GM13976 (cell line): ENCODE measurements around the gene GRAMD2A.

Source experiments
- DNase-seq: peaks from one replicate; pipeline ENCODE4 v3.0.0; 2012; ENCODE audit warnings: low spot score
- in situ Hi-C: fragments of 300-500 bp; cut with MboI; formaldehyde crosslinking; loops from one replicate; pipeline ENCODE4 v1.12.0; 2022; ENCODE audit warnings: low sequenced_read_pairs, mixed read lengths, inconsistent platforms; ENCODE audit not compliant: unreplicated experiment
- TF ChIP-seq, protein P1 (sequence below): IDR thresholded peaks from 2 replicates; pipeline ENCODE4 v1.5.1; 2012; ENCODE audit warnings: borderline replicate concordance, mild to moderate bottlenecking; ENCODE audit not compliant: insufficient read depth; ENCODE audit errors: extremely low read depth, missing control alignments, control extremely low read depth

GRAMD2A gene

DNA sequence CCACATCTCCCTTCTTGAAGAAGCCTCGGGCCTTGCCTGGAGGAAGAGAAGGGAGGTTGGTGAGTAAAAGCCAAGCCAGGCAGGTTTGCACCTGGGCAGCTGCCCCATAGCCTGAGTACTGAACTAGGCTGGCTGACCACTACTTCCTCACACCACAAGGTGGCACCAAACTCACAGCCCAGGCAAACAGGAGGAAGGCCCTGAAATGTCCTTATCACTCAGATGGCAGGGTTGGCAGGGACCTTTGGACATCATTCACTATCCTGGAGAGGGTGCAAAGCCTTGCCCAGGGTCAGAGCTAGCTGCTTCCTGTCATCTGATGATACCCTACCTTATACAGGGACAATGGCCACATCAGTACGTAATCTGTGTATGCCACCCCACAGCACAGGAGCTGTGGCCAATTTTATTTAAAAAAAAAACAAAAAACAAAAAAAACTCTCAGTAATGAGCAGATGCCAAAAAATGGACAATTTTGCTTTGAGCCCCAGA, 2.2 kb upstream of the GRAMD2A start:
- TF ChIP-seq, protein P1, sequence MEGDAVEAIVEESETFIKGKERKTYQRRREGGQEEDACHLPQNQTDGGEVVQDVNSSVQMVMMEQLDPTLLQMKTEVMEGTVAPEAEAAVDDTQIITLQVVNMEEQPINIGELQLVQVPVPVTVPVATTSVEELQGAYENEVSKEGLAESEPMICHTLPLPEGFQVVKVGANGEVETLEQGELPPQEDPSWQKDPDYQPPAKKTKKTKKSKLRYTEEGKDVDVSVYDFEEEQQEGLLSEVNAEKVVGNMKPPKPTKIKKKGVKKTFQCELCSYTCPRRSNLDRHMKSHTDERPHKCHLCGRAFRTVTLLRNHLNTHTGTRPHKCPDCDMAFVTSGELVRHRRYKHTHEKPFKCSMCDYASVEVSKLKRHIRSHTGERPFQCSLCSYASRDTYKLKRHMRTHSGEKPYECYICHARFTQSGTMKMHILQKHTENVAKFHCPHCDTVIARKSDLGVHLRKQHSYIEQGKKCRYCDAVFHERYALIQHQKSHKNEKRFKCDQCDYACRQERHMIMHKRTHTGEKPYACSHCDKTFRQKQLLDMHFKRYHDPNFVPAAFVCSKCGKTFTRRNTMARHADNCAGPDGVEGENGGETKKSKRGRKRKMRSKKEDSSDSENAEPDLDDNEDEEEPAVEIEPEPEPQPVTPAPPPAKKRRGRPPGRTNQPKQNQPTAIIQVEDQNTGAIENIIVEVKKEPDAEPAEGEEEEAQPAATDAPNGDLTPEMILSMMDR = peak; percentile 83
- peak; percentile 82 for DNase-seq
- in situ Hi-C loops = no loop called here

- DNase-seq = no peak
- TF ChIP-seq, protein P1 = no peak
- in situ Hi-C loops = no loop called here
Measured at GRCh38 chr15:72199205-72199515, 1.6 kb upstream of the GRAMD2A start.

DNA sequence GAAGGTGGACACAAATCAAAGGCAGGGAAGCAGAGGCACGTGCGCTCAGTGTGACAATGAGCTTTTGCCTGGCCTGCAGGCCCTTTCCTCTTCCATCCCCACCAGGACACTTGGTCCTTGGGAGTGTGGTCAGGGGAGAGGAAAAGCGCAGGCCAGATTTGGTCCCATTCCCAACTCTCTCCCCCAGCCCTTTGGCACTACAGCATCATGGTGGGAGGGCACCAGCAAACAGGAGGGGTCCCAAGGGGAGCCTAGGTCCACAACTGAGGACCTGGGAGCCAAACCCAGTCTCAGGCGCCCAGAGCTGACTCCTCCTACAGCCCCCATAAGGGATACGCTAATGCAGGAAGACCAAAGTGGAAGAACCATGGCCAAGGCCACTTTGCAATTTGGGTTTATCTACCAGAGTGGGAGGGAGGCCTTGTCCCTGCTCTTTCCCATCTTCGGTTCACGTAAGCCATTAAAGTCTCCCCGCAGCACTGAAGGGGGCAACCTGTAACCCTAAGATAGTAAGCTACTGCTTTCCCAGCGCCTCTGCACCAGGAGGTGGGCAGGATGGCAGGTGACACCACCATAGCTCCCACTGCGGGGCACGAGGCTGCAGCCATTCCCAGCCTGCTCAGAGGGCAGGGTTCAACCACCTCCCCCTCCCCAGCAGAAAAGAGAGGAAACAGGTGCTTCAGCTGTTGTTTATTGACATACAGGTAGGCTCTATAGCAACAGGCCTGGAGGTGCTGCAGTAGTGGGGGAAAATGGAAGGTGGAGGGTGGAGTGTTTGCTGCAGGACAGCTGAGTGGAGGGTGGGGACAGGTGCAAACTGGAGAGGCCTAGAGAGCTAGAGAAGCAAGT, 993 bp upstream of the GRAMD2A start:
- DNase-seq = no peak
- TF ChIP-seq, protein P1 = no peak
- in situ Hi-C loops = no loop called here

GRCh38 chr15:72197041-72197459, 537 bp downstream of the GRAMD2A start:
- no peak for DNase-seq
- TF ChIP-seq, protein P1 = no peak
- in situ Hi-C loops = no loop called here

DNA sequence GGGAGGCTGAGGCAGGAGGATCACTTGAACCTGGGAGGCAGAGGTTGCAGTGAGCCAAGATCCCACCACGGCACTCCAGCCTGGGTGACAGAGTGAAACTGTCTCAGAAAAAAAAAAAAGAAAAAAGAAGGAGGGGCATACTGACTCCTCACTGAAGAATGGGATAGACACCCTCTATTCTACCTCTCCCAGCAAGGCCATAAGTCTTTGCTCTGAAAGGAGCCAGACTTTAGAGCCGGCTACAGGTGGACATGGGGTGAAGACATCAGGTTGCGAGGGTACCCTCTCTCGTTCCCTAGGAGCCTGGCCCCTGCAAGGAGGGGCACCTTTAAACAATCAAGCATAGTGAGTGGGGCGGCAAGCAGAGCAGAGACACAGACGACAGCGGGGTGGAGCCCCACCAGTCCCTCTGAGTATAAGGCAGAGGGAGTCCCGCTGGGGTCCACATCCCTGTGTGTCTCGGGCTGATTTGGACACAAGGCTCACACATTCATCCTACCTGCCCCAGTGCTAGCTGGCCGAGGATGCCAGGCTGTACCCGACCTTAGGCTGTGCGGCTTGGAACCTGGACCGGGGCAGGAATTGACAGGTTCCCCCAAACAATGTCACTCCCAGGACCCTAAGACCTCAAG, 1.1 kb downstream of the GRAMD2A start:
- no peak for DNase-seq
- TF ChIP-seq, protein P1 = no peak
- in situ Hi-C loops = no loop called here

DNA sequence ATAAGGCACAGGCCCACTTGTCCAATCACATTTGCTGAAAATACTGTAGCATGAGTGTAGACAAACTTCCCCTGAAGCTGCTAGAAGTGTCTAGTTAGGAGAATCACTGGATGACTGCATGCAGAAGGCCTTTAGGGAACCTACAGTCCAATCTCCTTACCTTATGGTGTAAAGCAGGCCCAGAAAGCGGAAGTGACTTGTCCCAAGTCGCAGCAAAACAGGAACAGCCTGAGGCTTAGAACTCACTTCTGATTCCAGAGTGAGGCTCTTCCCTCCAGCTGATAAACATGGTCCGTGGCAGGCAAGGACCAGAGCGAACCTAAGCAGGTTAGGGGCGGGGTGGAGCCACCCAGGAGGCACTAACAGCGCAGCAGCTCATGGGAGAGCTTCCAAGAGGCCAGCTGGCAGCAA, 2.5 kb downstream of the GRAMD2A start:
- TF ChIP-seq, protein P1 = no peak
- no peak for DNase-seq
- in situ Hi-C loops = no loop called here
